RWPE1 (cell line): ENCODE measurements around the gene CALCOCO1.

Experiments
- CTCF ChIA-PET: fragments of 350-600 bp; sonication (Branson Sonifier 250); formaldehyde crosslinking; extraction: SDS; loops from one replicate; lab custom pipeline; 2021; lab: Yijun Ruan, JAX
- POLR2A ChIA-PET: fragments of 400-600 bp; formaldehyde crosslinking; extraction: SDS; loops from one replicate; lab custom pipeline; 2020; ENCODE audit warnings: antibody characterized with exemption; ENCODE audit not compliant: low non-redundant PET; lab: Yijun Ruan, JAX
- DNase-seq: peaks from one replicate; pipeline ENCODE4 v3.0.0; 2012; ENCODE audit warnings: low spot score
- H3K27ac ChIP-seq: fragments of 450-650 bp; 2 replicates; pipeline ENCODE4 v1.5.1; 2017
- TF ChIP-seq, protein P1 (sequence below): fragments of 450-650 bp; conservative IDR thresholded peaks from 2 replicates; pipeline ENCODE4 v1.5.1; 2017; ENCODE audit warnings: low read depth, mild to moderate bottlenecking

The CALCOCO1 gene, protein sequence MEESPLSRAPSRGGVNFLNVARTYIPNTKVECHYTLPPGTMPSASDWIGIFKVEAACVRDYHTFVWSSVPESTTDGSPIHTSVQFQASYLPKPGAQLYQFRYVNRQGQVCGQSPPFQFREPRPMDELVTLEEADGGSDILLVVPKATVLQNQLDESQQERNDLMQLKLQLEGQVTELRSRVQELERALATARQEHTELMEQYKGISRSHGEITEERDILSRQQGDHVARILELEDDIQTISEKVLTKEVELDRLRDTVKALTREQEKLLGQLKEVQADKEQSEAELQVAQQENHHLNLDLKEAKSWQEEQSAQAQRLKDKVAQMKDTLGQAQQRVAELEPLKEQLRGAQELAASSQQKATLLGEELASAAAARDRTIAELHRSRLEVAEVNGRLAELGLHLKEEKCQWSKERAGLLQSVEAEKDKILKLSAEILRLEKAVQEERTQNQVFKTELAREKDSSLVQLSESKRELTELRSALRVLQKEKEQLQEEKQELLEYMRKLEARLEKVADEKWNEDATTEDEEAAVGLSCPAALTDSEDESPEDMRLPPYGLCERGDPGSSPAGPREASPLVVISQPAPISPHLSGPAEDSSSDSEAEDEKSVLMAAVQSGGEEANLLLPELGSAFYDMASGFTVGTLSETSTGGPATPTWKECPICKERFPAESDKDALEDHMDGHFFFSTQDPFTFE

DNA sequence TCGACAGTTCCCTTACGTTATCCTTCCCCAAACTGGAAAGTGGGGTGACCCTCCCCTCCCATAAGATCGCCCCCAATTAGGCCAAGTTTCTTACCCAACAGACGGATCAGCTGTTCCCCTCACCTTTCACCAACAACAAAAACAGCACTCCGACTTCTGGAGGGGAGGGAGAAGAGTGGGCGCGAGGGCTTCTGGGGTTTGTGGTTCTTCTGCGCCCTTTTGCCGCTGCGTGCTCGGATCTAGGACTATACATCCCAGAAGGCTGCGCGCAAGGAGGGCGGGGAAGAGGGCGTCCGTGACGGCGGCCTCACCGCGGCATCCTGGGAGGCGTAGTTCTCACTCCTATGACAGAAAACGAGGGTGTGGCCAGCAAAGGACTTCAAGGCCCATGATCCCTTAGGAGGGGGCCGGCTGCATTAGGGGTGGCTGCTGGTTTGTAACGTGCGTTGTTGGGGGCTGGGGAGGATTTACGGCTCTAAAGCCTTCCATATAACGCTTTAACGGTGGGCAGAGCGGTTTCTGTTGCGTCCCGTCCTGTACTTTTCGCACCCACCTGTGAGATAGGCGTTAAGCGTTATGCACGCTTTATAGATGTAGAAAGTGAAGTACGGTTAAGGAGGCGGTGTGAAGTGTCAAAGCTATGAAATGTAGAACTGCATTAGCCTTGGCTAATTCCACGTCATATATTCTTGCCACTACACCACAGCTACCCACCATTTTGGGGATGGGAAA is at the start of gene CALCOCO1:
TSS of gene CALCOCO1 (minus strand) at position 143 of the 732 bp plus-strand sequence. CDS start 2,210 bp downstream, outside the sequence.
- DNase-seq = peak; percentile 98
- TF ChIP-seq, protein P1, sequence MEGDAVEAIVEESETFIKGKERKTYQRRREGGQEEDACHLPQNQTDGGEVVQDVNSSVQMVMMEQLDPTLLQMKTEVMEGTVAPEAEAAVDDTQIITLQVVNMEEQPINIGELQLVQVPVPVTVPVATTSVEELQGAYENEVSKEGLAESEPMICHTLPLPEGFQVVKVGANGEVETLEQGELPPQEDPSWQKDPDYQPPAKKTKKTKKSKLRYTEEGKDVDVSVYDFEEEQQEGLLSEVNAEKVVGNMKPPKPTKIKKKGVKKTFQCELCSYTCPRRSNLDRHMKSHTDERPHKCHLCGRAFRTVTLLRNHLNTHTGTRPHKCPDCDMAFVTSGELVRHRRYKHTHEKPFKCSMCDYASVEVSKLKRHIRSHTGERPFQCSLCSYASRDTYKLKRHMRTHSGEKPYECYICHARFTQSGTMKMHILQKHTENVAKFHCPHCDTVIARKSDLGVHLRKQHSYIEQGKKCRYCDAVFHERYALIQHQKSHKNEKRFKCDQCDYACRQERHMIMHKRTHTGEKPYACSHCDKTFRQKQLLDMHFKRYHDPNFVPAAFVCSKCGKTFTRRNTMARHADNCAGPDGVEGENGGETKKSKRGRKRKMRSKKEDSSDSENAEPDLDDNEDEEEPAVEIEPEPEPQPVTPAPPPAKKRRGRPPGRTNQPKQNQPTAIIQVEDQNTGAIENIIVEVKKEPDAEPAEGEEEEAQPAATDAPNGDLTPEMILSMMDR = no peak
- H3K27ac ChIP-seq = peak within 1 kb of the TSS; percentile 63
- ChIA-PET POLR2A (no interaction called here), CTCF (interaction anchor here (0.5 to 3.1 kb wide), 4 partner anchors 16 to 402 kb away, joined by 3 to 16 read pairs (median 6); no protein-coding TSS in a partner anchor)

DNA sequence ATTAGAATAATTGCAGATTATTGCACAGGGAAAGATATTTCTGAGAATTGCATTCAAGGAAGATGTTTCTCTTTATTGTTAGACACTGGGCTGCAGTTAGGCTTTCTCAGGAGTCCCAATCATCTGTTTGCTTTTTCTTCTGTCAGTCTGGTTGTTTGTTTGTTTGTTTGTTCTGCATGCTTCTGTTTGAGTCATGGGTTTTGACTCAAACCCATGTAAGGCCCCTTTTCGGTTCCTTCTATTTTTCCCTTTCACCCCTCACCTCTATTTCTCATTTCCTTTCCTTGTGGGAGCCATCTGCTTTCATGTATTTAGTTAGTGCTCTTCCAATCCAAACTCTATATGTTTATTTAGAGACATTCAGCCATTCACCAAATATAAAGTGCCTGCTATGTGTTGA is 49.6 kb upstream of the CALCOCO1 start:
- CTCF ChIA-PET = interaction anchor here (0.9 kb wide), 1 partner anchor 20 kb away, joined by 5 read pairs; no protein-coding TSS in a partner anchor
- H3K27ac ChIP-seq = no peak overlapping the region
- POLR2A ChIA-PET = no interaction called here
- DNase-seq = no peak
- TF ChIP-seq, protein P1 = no peak

DNA sequence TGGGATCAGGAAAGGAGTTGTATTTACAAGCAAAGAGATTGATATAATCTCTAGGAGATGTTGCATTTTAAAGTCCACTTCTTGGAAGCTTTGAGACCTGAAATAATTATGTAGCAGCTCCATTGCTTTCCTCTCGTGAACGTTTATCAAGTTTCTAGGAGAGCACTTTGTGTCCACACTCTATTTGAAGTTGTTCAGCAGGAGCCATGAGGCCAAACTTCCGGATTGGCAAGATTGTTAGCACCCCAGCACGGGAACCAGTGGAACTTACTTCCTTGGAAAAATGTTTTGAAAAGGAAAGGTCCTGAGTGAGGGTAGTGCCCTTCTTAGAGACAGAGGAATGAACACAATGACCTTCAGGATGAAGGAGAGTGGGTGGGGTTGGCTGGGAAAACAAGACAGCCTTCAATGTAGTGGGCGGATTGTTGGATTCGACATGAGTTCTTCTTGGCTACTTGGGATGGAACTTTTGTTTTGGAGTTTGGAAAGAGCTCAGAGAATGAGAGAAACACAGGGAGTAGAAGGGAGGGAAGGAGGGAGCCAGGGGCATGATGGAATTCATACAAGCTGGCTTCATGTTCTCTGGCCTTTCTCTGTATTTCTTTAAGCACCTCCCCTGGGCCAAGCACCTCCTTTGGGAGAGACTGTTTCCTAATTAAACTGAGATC is 48.4 kb upstream of the CALCOCO1 start:
- H3K27ac ChIP-seq = no peak overlapping the region
- no peak for DNase-seq
- TF ChIP-seq, protein P1 = no peak
- POLR2A ChIA-PET = no interaction called here
- CTCF ChIA-PET = interaction anchor here (0.7 to 0.8 kb wide), 2 partner anchors 124 to 209 kb away, joined by 3 to 4 read pairs; partner anchors contain the start of gene HOXC10

DNA sequence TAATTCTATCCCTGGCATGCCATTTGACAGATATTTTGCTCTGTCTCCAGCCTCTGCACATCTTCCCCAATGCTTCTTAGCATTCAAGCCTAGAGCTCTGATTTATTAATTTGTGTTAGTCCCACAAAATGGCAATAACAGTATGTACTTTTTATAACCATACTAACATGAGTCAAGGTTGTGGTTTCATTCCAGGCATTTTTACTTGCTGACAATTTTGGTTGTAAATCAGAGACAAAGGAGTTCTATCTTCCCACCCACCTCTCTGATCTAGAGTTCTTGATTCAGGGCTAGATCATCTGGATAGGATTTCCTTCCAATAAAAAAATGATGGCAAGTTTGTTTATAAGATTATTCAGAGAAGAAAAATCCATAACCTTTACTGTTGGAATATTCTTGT is 43.0 kb upstream of the CALCOCO1 start:
- peak; percentile 80 for DNase-seq
- TF ChIP-seq, protein P1 = no peak
- H3K27ac ChIP-seq = no peak overlapping the region
- POLR2A ChIA-PET = no interaction called here
- CTCF ChIA-PET = interaction anchor here (2.4 kb wide), 1 partner anchor 24 kb away, joined by 12 read pairs; no protein-coding TSS in a partner anchor

DNA sequence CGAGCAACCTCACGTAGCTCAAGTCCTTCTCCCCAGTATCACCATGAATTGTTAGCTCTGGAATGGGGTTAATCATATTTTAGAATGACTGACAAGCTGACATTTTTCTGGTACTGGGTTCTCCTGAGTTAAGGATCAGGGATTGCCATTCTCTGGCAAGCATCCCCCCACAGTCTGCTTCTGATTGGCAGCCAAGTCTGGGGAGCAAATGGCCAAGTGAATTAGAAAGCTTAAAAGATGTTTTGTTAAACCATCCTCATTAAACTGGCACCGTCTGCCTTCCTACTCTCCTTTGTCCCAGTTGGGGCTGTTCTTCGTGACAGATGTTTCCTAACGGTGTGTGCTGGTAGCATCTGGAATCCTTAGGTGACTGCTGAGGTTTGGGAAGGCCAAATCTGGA is 41.7 kb upstream of the CALCOCO1 start:
- no peak for DNase-seq
- TF ChIP-seq, protein P1 = no peak
- ChIA-PET POLR2A (no interaction called here), CTCF (interaction anchor here (1.1 to 2.4 kb wide), 2 partner anchors 23 to 25 kb away, joined by 3 to 12 read pairs; no protein-coding TSS in a partner anchor)
- H3K27ac ChIP-seq = no peak overlapping the region
